Tibial artery (tissue), 4 donors: ENCODE data around the gene ANKRD42.

Source experiments
- DNase-seq, 2 donors: peaks; one replicate each; pipeline ENCODE4 v3.0.0-alpha.2; 2019
- H3K27ac ChIP-seq, 2 donors: fragments of 200-600 bp; sonication (generic) in 1 of 2; 1 replicate in 1 of 2; 2 replicates in 1 of 2; pipeline ENCODE4 v1.5.1; 2018 to 2019; ENCODE audit warnings: mild to moderate bottlenecking in 1 of 2
- H3K27me3 ChIP-seq, 2 donors: fragments of 200-600 bp; sonication (generic) in 1 of 2; one replicate each; pipeline versions ENCODE4 v1.5.1 to v1.6.0; 2016 to 2019
- H3K36me3 ChIP-seq, 3 donors: fragments of 200-600 bp; sonication (generic) in 2 of 3; one replicate each; pipeline ENCODE4 v1.5.1; 2016 to 2019; ENCODE audit warnings: mild to moderate bottlenecking in 2 of 3
- H3K4me1 ChIP-seq, 4 donors: fragments of 200-600 bp; sonication (generic) in 2 of 4; 1 replicate in 3 of 4; 2 replicates in 1 of 4; pipeline ENCODE4 v1.5.1; 2016 to 2019
- H3K4me3 ChIP-seq, 2 donors: fragments of 200-600 bp; sonication (generic) in 1 of 2; 1 replicate in 1 of 2; 2 replicates in 1 of 2; pipeline ENCODE4 v1.5.1; 2018 to 2019; ENCODE audit warnings: mild to moderate bottlenecking in 2 of 2
- H3K9me3 ChIP-seq, 3 donors: fragments of 200-600 bp; sonication (generic) in 1 of 3; one replicate each; pipeline ENCODE4 v1.5.1; 2016 to 2019
- CTCF ChIP-seq, 2 experiments: fragments of 200-600 bp in 1 of 2; fragments of 450-650 bp in 1 of 2; IDR thresholded peaks; one replicate each; pipeline ENCODE4 v1.5.1; 2017 to 2019; ENCODE audit warnings: antibody characterized with exemption in 2 of 2, mild to moderate bottlenecking in 1 of 2, moderate library complexity in 1 of 2
- intact Hi-C: fragments of 100-400 bp; cut with DNase I; formaldehyde crosslinking; loops from one replicate; pipeline ENCODE4 v1.15.0; 2023; ENCODE audit warnings: low total_unique reads

The ANKRD42 gene

GRCh38 chr11:83272627-83273026 is 79.1 kb downstream of the ANKRD42 start:
- no peaks in the 10 kb centered on the region for H3K27me3 ChIP-seq
- no peak for DNase-seq
- no peak for TF ChIP-seq CTCF (IDR thresholded peaks at IDR 0.05)
- H3K9me3 ChIP-seq: no peaks in the 10 kb centered on the region
- H3K4me3 ChIP-seq: no peak overlapping the region
- no peak overlapping the region for H3K27ac ChIP-seq
- intact Hi-C loops: no loop called here
- peaks cover 37 to 67% (median 58%) of the 10 kb centered on the region in 3 donors for H3K36me3 ChIP-seq
- H3K4me1 ChIP-seq: no peaks in the 10 kb centered on the region

GRCh38 chr11:83275888-83276641 is 82.6 kb downstream of the ANKRD42 start:
- peaks cover 0 to 6% (median 2%) of the 10 kb centered on the region in 4 donors for H3K4me1 ChIP-seq
- H3K4me3 ChIP-seq: no peak overlapping the region
- H3K27me3 ChIP-seq: no peaks in the 10 kb centered on the region
- DNase-seq: no peak
- intact Hi-C loops: no loop called here
- H3K36me3 ChIP-seq: peaks cover 44 to 67% (median 58%) of the 10 kb centered on the region in 3 donors
- H3K9me3 ChIP-seq: no peaks in the 10 kb centered on the region
- H3K27ac ChIP-seq: no peak overlapping the region
- no peak for TF ChIP-seq CTCF (IDR thresholded peaks at IDR 0.05)

GRCh38 chr11:83278351-83278750 is 84.8 kb downstream of the ANKRD42 start:
- intact Hi-C loops: no loop called here
- no peak for TF ChIP-seq CTCF (IDR thresholded peaks at IDR 0.05)
- no peak overlapping the region for H3K4me3 ChIP-seq
- no peaks in the 10 kb centered on the region for H3K27me3 ChIP-seq
- peaks cover 0 to 22% (median 12%) of the 10 kb centered on the region in 4 donors for H3K4me1 ChIP-seq
- H3K27ac ChIP-seq: no peak overlapping the region
- H3K36me3 ChIP-seq: peaks cover 23 to 45% (median 38%) of the 10 kb centered on the region in 3 donors
- H3K9me3 ChIP-seq: no peaks in the 10 kb centered on the region
- no peak for DNase-seq

- Histone ChIP-seq H3K4me3 (no peak overlapping the region), H3K4me1 (peaks cover 0 to 39% (median 21%) of the 10 kb centered on the region in 4 donors), H3K9me3 (no peaks in the 10 kb centered on the region), H3K36me3 (peaks cover 21 to 32% (median 29%) of the 10 kb centered on the region in 3 donors), H3K27me3 (no peaks in the 10 kb centered on the region), H3K27ac (no peak overlapping the region)
- DNase-seq: no peak
- intact Hi-C loops: loop anchor here (10.0 kb wide), 2 partner anchors 85 to 375 kb away; partner anchors contain the start of genes ANKRD42, DDIAS and PRCP
- TF ChIP-seq CTCF (IDR thresholded peaks at IDR 0.05): no peak
Observed at GRCh38 chr11:83280256-83280655, 86.7 kb downstream of the ANKRD42 start.

GRCh38 chr11:83282084-83282716 is 88.7 kb downstream of the ANKRD42 start:
- no peaks in the 10 kb centered on the region for H3K9me3 ChIP-seq
- no peaks in the 10 kb centered on the region for H3K27me3 ChIP-seq
- H3K36me3 ChIP-seq: peaks cover 12 to 19% (median 17%) of the 10 kb centered on the region in 3 donors
- TF ChIP-seq CTCF (IDR thresholded peaks at IDR 0.05): no peak
- intact Hi-C loops: loop anchor here (10.0 kb wide), 2 partner anchors 87 to 377 kb away; partner anchors contain the start of genes ANKRD42, DDIAS and PRCP
- H3K4me3 ChIP-seq: no peak overlapping the region
- peaks cover 0 to 39% (median 21%) of the 10 kb centered on the region in 4 donors for H3K4me1 ChIP-seq
- peak overlapping the region in 1 of 2 donors; percentile 7 for H3K27ac ChIP-seq
- DNase-seq: no peak
